ENCODE measurements around the gene SLC29A2. TPM values are rescaled to one million over a fixed set of nuclear protein-coding genes. Genes with fewer than 3 reads are reported as not detected.

The SLC29A2 gene, protein sequence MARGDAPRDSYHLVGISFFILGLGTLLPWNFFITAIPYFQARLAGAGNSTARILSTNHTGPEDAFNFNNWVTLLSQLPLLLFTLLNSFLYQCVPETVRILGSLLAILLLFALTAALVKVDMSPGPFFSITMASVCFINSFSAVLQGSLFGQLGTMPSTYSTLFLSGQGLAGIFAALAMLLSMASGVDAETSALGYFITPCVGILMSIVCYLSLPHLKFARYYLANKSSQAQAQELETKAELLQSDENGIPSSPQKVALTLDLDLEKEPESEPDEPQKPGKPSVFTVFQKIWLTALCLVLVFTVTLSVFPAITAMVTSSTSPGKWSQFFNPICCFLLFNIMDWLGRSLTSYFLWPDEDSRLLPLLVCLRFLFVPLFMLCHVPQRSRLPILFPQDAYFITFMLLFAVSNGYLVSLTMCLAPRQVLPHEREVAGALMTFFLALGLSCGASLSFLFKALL
- polyA plus RNA-seq, result 10 to 100 TPM in 2 of 4 donors, 1 to 10 TPM in 1, under 1 TPM in 1; 0.89 to 16.2 (median 6.7) TPM
- long read RNA-seq, donor 1, partial matches to known transcripts, result 24 of 25 reads
- long read RNA-seq, donor 1, other reads (novel, unspliced or antisense), result 0 of 25 reads
- long read RNA-seq, donor 2, result 0 reads
- long read RNA-seq, donor 3, result 0 reads
- long read RNA-seq, donor 4, result 0 reads
- long read RNA-seq, donor 5, result 0 reads
- long read RNA-seq, donor 6, partial matches to known transcripts, result 0 of 1 reads
- long read RNA-seq, donor 6, other reads (novel, unspliced or antisense), result 0 of 1 reads
- long read RNA-seq, donor 7, result 0 reads
- long read RNA-seq, donor 8, result 0 reads
- long read RNA-seq, donor 9, result 0 reads
- long read RNA-seq, donor 10, partial matches to known transcripts, result 5 of 6 reads
- long read RNA-seq, donor 10, other reads (novel, unspliced or antisense), result 0 of 6 reads

DNA sequence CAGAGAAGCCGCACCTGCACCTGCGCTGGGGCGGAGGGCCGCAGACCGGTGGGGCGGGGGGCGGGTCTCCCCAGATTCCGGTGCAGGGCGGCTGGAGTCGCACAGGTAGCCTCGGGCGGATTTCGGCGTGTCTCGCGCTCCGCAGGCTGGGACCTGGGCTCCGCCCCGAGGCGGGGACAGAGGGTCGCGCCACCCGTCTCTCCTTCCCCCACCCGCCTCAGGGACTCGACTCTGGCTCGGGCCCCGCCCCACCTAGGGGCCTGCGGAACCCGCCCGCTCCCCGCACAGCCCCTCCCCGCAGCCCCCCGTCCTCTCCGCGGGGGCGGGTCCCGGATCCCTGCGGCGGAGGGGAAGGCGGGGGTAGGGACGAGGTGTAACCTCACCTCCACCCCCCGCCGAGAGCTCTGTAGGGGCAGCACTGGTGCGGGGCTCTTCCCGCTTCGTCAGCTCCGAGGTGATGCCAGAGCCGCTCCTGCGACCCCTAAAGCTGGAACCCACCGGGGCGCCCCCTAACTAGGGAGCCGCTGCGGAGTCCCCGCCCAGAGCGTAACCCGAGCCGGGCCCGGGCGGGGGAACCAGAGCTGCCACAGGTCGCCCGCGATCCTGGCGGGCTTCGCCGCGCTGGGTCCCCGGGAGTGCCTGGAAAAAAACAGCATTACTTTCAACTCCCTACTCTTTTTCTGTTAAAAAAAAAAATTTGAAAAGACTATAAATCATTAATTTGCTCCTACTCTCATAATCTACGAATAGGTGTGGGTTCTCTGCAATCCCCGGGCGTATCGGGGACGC is at the start of gene SLC29A2:
Gene SLC29A2 (minus strand): TSS at position 134 of the 789 bp plus-strand sequence. CDS start 169 bp downstream, outside the sequence.
- 0 to 1% (median 1%) methylated on average over 41 to 72 of the region's 72 CpGs for WGBS, 3 donors
- Histone ChIP-seq H3K9me3 (ENCODE audit: control insufficient read depth in 2 of 2, insufficient read depth in 1 of 2, low read depth in 1 of 2, low read length in 1 of 2) (no peaks in the 10 kb centered on the region), H3K4me3 (ENCODE audit: low read depth in 1 of 3, low read length in 3 of 3) (peak within 1 kb of the TSS; percentile 67 to 70 (median 69)), H3K27ac (ENCODE audit: low read depth in 1 of 3, low read length in 2 of 3) (peak within 1 kb of the TSS; percentile 63 to 92 (median 90)), H3K4me1 (ENCODE audit: control insufficient read depth in 3 of 3, insufficient read depth in 2 of 3, low read depth in 1 of 3, low read length in 2 of 3) (peaks cover 0 to 17% (median 0%) of the 10 kb centered on the region in 3 donors), H3K36me3 (ENCODE audit: control insufficient read depth in 3 of 3, insufficient read depth in 2 of 3, low read depth in 1 of 3, low read length in 3 of 3) (peaks cover 0 to 29% (median 0%) of the 10 kb centered on the region in 3 donors), H3K27me3 (ENCODE audit: control insufficient read depth in 3 of 3, insufficient read depth in 3 of 3, low read length in 3 of 3) (peaks cover 0 to 8% (median 0%) of the 10 kb centered on the region in 3 donors)
- DNase-seq, result peak; percentile 77 to 89
- no peak for FAIRE-seq

DNA sequence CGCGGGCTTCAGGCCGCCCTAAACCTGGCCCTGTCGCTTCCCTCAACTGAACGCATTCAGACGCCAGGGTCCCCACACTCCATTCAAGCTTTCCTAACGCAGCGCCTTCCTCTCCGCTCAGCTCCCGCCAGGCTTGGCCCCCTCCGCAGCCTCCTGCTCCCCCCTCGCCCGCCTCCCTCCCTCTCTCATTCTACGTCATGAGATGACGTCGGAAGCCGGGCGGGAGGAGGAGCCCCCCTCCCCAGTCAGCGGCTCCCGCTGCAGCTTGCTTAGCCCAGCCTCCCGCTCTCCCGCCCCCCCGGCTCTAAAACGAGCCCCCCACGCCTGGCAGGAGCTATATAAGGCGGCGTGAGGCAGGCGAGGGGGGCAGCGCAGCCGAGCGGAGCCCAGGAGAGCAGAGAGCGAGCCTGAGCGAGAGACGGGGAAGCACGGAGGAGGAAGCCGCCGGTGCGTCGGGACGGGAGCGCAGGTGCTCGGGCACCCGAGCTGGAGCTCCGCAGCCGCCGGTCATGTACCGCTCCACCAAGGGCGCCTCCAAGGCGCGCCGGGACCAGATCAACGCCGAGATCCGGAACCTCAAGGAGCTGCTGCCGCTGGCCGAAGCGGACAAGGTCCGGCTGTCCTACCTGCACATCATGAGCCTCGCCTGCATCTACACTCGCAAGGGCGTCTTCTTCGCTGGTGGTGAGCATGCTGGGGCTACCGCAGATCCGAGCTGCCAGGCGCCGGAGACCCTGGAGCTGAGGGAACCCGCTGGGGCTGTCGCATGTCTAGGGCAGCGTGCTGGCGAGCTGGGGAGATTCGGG is 49.3 kb upstream of the SLC29A2 start, which contains the start of gene NPAS4:
Gene NPAS4 (plus strand): TSS at position 365 of the 806 bp plus-strand sequence. CDS start 145 bp downstream, at position 510.
- no peak for FAIRE-seq
- no peaks in the 10 kb centered on the region for H3K4me1 ChIP-seq (ENCODE audit: control insufficient read depth in 3 of 3, insufficient read depth in 2 of 3, low read depth in 1 of 3, low read length in 2 of 3)
- peak within 1 kb of the TSS in 1 of 3 donors; percentile 33 for H3K27ac ChIP-seq (ENCODE audit: low read depth in 1 of 3, low read length in 2 of 3)
- H3K27me3 ChIP-seq (ENCODE audit: control insufficient read depth in 3 of 3, insufficient read depth in 3 of 3, low read length in 3 of 3), result peaks cover 0 to 42% (median 2%) of the 10 kb centered on the region in 3 donors
- WGBS, 3 donors, result 7 to 19% (median 15%) methylated on average over 67 to 71 of the region's 71 CpGs
- H3K36me3 ChIP-seq (ENCODE audit: control insufficient read depth in 3 of 3, insufficient read depth in 2 of 3, low read depth in 1 of 3, low read length in 3 of 3), result peaks cover 0 to 2% (median 0%) of the 10 kb centered on the region in 3 donors
- H3K9me3 ChIP-seq (ENCODE audit: control insufficient read depth in 2 of 2, insufficient read depth in 1 of 2, low read depth in 1 of 2, low read length in 1 of 2), result peaks cover 0 to 9% of the 10 kb centered on the region in 2 donors
- DNase-seq, result no peak
- peak within 1 kb of the TSS in 1 of 3 donors; percentile 10 for H3K4me3 ChIP-seq (ENCODE audit: low read depth in 1 of 3, low read length in 3 of 3)

- FAIRE-seq, result no peak
- WGBS, 3 donors, result 5 to 14% (median 7%) methylated on average over 8 to 30 of the region's 30 CpGs
- Histone ChIP-seq H3K27ac (ENCODE audit: low read depth in 1 of 3, low read length in 2 of 3) (no peak overlapping the region), H3K36me3 (ENCODE audit: control insufficient read depth in 3 of 3, insufficient read depth in 2 of 3, low read depth in 1 of 3, low read length in 3 of 3) (peaks cover 0 to 2% (median 0%) of the 10 kb centered on the region in 3 donors), H3K9me3 (ENCODE audit: control insufficient read depth in 2 of 2, insufficient read depth in 1 of 2, low read depth in 1 of 2, low read length in 1 of 2) (peaks cover 0 to 9% of the 10 kb centered on the region in 2 donors), H3K4me3 (ENCODE audit: low read depth in 1 of 3, low read length in 3 of 3) (no peak overlapping the region), H3K4me1 (ENCODE audit: control insufficient read depth in 3 of 3, insufficient read depth in 2 of 3, low read depth in 1 of 3, low read length in 2 of 3) (no peaks in the 10 kb centered on the region), H3K27me3 (ENCODE audit: control insufficient read depth in 3 of 3, insufficient read depth in 3 of 3, low read length in 3 of 3) (peaks cover 0 to 50% (median 2%) of the 10 kb centered on the region in 3 donors)
- no peak for DNase-seq
Measured at GRCh38 chr11:66419825-66420224, 48.3 kb upstream of the SLC29A2 start.

- H3K4me3 ChIP-seq (ENCODE audit: low read depth in 1 of 3, low read length in 3 of 3), result no peak overlapping the region
- peaks cover 0 to 2% (median 0%) of the 10 kb centered on the region in 3 donors for H3K36me3 ChIP-seq (ENCODE audit: control insufficient read depth in 3 of 3, insufficient read depth in 2 of 3, low read depth in 1 of 3, low read length in 3 of 3)
- H3K27ac ChIP-seq (ENCODE audit: low read depth in 1 of 3, low read length in 2 of 3), result no peak overlapping the region
- DNase-seq, result no peak
- H3K9me3 ChIP-seq (ENCODE audit: control insufficient read depth in 2 of 2, insufficient read depth in 1 of 2, low read depth in 1 of 2, low read length in 1 of 2), result peaks cover 0 to 9% of the 10 kb centered on the region in 2 donors
- peaks cover 0 to 53% (median 2%) of the 10 kb centered on the region in 3 donors for H3K27me3 ChIP-seq (ENCODE audit: control insufficient read depth in 3 of 3, insufficient read depth in 3 of 3, low read length in 3 of 3)
- H3K4me1 ChIP-seq (ENCODE audit: control insufficient read depth in 3 of 3, insufficient read depth in 2 of 3, low read depth in 1 of 3, low read length in 2 of 3), result no peaks in the 10 kb centered on the region
- no peak for FAIRE-seq
- WGBS, 3 donors, result 38 to 60% (median 54%) methylated on average over 2 to 3 of the region's 3 CpGs
Measured at GRCh38 chr11:66418986-66419308, 47.4 kb upstream of the SLC29A2 start.

GRCh38 chr11:66418168-66418985 is 46.8 kb upstream of the SLC29A2 start:
- no peak for FAIRE-seq
- Histone ChIP-seq H3K4me3 (ENCODE audit: low read depth in 1 of 3, low read length in 3 of 3) (no peak overlapping the region), H3K4me1 (ENCODE audit: control insufficient read depth in 3 of 3, insufficient read depth in 2 of 3, low read depth in 1 of 3, low read length in 2 of 3) (no peaks in the 10 kb centered on the region), H3K27ac (ENCODE audit: low read depth in 1 of 3, low read length in 2 of 3) (peak overlapping the region in 1 of 3 donors; percentile 36), H3K27me3 (ENCODE audit: control insufficient read depth in 3 of 3, insufficient read depth in 3 of 3, low read length in 3 of 3) (peaks cover 0 to 49% (median 2%) of the 10 kb centered on the region in 3 donors), H3K36me3 (ENCODE audit: control insufficient read depth in 3 of 3, insufficient read depth in 2 of 3, low read depth in 1 of 3, low read length in 3 of 3) (peaks cover 0 to 2% (median 0%) of the 10 kb centered on the region in 3 donors), H3K9me3 (ENCODE audit: control insufficient read depth in 2 of 2, insufficient read depth in 1 of 2, low read depth in 1 of 2, low read length in 1 of 2) (peaks cover 0 to 9% of the 10 kb centered on the region in 2 donors)
- WGBS, 3 donors, result 6 to 16% (median 15%) methylated on average over 16 of the region's 16 CpGs
- DNase-seq, result peak; percentile 31 to 75

DNA sequence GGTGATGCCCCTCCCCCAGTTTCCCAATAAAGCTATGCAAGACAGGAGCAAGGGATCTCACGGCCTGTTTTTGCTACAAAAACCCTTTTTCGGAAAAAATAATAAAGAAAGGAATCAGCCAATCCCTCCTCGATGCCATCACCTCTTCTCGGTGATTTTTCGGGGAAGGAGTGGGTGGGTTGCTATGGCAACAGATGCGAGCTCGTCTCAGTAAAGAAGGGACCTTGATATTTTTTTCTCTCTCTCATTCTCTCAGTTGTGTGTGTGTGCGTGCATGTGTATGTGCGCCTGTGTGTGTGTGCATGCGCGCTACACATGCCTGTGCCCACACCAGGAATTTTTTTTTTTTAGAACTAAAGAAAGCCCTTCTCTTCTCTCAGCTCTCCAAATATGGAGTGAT is 45.4 kb upstream of the SLC29A2 start:
- Histone ChIP-seq H3K36me3 (ENCODE audit: control insufficient read depth in 3 of 3, insufficient read depth in 2 of 3, low read depth in 1 of 3, low read length in 3 of 3) (peaks cover 0 to 2% (median 0%) of the 10 kb centered on the region in 3 donors), H3K4me1 (ENCODE audit: control insufficient read depth in 3 of 3, insufficient read depth in 2 of 3, low read depth in 1 of 3, low read length in 2 of 3) (no peaks in the 10 kb centered on the region), H3K9me3 (ENCODE audit: control insufficient read depth in 2 of 2, insufficient read depth in 1 of 2, low read depth in 1 of 2, low read length in 1 of 2) (peaks cover 0 to 9% of the 10 kb centered on the region in 2 donors), H3K27ac (ENCODE audit: low read depth in 1 of 3, low read length in 2 of 3) (no peak overlapping the region), H3K4me3 (ENCODE audit: low read depth in 1 of 3, low read length in 3 of 3) (no peak overlapping the region), H3K27me3 (ENCODE audit: control insufficient read depth in 3 of 3, insufficient read depth in 3 of 3, low read length in 3 of 3) (peaks cover 0 to 52% (median 2%) of the 10 kb centered on the region in 3 donors)
- DNase-seq, result no peak
- no peak for FAIRE-seq
- 68 to 74% (median 72%) methylated on average over 11 of the region's 11 CpGs for WGBS, 3 donors

GRCh38 chr11:66415423-66415822 is 43.9 kb upstream of the SLC29A2 start:
- H3K27ac ChIP-seq (ENCODE audit: low read depth in 1 of 3, low read length in 2 of 3), result no peak overlapping the region
- 37 to 54% (median 38%) methylated on average over 2 of the region's 2 CpGs for WGBS, 3 donors
- DNase-seq (no peak), FAIRE-seq (no peak)
- H3K27me3 ChIP-seq (ENCODE audit: control insufficient read depth in 3 of 3, insufficient read depth in 3 of 3, low read length in 3 of 3), result peaks cover 0 to 48% (median 2%) of the 10 kb centered on the region in 3 donors
- no peak overlapping the region for H3K4me3 ChIP-seq (ENCODE audit: low read depth in 1 of 3, low read length in 3 of 3)
- peaks cover 0 to 2% of the 10 kb centered on the region in 2 donors for H3K9me3 ChIP-seq (ENCODE audit: control insufficient read depth in 2 of 2, insufficient read depth in 1 of 2, low read depth in 1 of 2, low read length in 1 of 2)
- no peaks in the 10 kb centered on the region for H3K36me3 ChIP-seq (ENCODE audit: control insufficient read depth in 3 of 3, insufficient read depth in 2 of 3, low read depth in 1 of 3, low read length in 3 of 3)
- no peaks in the 10 kb centered on the region for H3K4me1 ChIP-seq (ENCODE audit: control insufficient read depth in 3 of 3, insufficient read depth in 2 of 3, low read depth in 1 of 3, low read length in 2 of 3)
